ENCODE results near the gene KRTAP16-1.

The KRTAP16-1 gene

DNA sequence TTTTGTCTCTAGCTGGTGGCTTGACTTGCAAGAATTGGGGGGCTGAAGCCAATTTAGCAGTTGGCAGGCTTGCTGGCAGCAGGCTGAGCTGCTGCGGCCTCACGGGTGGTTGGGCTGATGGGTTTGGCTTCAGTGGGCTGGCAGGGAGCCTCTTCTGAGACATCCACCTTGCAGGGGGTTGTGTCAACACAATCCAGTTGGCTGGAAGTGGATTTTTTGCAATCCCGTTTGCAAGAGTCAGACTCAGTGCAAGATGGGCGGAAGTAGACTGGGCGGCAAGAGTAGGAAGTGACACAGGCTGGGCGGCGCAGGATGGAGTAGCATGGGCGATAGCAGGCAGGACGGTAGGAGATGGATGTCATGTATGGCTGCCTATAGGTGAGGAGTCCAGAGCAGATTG, 1.5 kb downstream of the KRTAP16-1 start:
- no peak overlapping the region for H3K4me3 ChIP-seq (ENCODE audit: low read depth, low read length)
- no peak for DNase-seq (ENCODE audit: low read depth)
- TF ChIP-seq POLR2A (IDR thresholded peaks at IDR 0.05; ENCODE audit: extremely low read depth, insufficient read length), result no peak
- no peak for TF ChIP-seq CTCF (IDR thresholded peaks at IDR 0.05; ENCODE audit: low read depth, low read length)
- TF ChIP-seq MYC (IDR thresholded peaks at IDR 0.05; ENCODE audit: low read depth, low read length), result no peak
- no peak for TF ChIP-seq MAX (IDR thresholded peaks at IDR 0.05; ENCODE audit: low read depth, low read length)

DNA sequence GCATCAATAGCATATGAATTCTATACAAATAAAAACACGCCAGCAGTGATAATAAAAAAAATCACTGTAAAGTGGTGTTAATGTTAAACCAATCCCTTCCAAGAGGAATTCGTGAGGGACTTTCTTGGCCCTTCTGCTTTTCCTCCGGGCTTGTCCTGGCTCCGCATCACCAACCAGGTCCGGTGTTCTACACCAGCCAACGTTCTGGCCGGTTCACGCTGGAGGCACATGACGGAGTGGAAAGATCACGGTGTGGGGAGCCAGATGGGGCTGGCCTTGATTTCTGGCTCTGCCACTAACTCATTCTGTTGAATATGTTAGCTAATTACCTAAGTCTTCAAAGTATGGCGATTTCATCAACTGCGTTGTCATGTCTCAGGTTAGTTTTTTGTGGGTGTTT, 5.0 kb downstream of the KRTAP16-1 start:
- TF ChIP-seq POLR2A (IDR thresholded peaks at IDR 0.05; ENCODE audit: extremely low read depth, insufficient read length) (no peak), MYC (IDR thresholded peaks at IDR 0.05; ENCODE audit: low read depth, low read length) (no peak)

DNA sequence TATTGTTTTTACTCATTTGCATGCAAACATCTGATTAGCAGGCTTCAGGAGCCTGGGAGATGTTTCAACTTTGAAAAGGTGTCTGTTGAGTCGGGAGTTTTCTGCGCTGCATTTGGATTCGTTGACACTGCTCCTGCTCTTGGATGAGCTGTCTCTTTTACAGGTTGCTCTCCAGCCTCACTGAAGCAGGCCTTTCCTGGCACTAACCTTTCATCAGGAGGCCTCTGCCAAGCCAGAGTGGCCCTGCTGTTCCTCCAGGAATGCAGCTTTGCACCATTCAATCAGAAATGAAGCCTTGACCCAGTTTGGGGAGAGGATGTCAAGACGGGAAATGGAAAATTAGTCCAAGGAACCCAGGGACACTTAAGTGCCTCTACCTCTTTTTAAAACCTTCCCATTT, 6.1 kb downstream of the KRTAP16-1 start:
- TF ChIP-seq MAX (IDR thresholded peaks at IDR 0.05; ENCODE audit: low read depth, low read length) (no peak), CTCF (IDR thresholded peaks at IDR 0.05; ENCODE audit: low read depth, low read length) (no peak), POLR2A (IDR thresholded peaks at IDR 0.05; ENCODE audit: extremely low read depth, insufficient read length) (no peak), MYC (IDR thresholded peaks at IDR 0.05; ENCODE audit: low read depth, low read length) (no peak)
- no peak overlapping the region for H3K4me3 ChIP-seq (ENCODE audit: low read depth, low read length)
- no peak for DNase-seq (ENCODE audit: low read depth)

More for the DNA sequence above, 5.0 kb downstream of the KRTAP16-1 start:
- no peak for DNase-seq (ENCODE audit: low read depth)
- H3K4me3 ChIP-seq (ENCODE audit: low read depth, low read length), result no peak overlapping the region

- TF ChIP-seq POLR2A (IDR thresholded peaks at IDR 0.05; ENCODE audit: extremely low read depth, insufficient read length) (no peak), CTCF (IDR thresholded peaks at IDR 0.05; ENCODE audit: low read depth, low read length) (no peak), MAX (IDR thresholded peaks at IDR 0.05; ENCODE audit: low read depth, low read length) (no peak), MYC (IDR thresholded peaks at IDR 0.05; ENCODE audit: low read depth, low read length) (no peak)
- DNase-seq (ENCODE audit: low read depth), result no peak
- H3K4me3 ChIP-seq (ENCODE audit: low read depth, low read length), result no peak within 1 kb of the TSS
These were observed 6.9 kb downstream of the KRTAP16-1 start, which contains the start of gene KRTAP29-1 for GRCh38 chr17:41301916-41302901. Gene KRTAP29-1, minus strand, starts transcription at chr17:41302851. Its CDS starts 0 bp downstream, at chr17:41302851.

- no peak for DNase-seq (ENCODE audit: low read depth)
- H3K4me3 ChIP-seq (ENCODE audit: low read depth, low read length), result no peak overlapping the region
- TF ChIP-seq CTCF (IDR thresholded peaks at IDR 0.05; ENCODE audit: low read depth, low read length), result no peak
These were observed 7.8 kb downstream of the KRTAP16-1 start for GRCh38 chr17:41301204-41301790.

GRCh38 chr17:41298458-41299135, 10.5 kb downstream of the KRTAP16-1 start:
- no peak for DNase-seq (ENCODE audit: low read depth)
- no peak overlapping the region for H3K4me3 ChIP-seq (ENCODE audit: low read depth, low read length)
- TF ChIP-seq POLR2A (IDR thresholded peaks at IDR 0.05; ENCODE audit: extremely low read depth, insufficient read length), result no peak
- TF ChIP-seq MYC (IDR thresholded peaks at IDR 0.05; ENCODE audit: low read depth, low read length), result no peak
- TF ChIP-seq CTCF (IDR thresholded peaks at IDR 0.05; ENCODE audit: low read depth, low read length), result no peak
- TF ChIP-seq MAX (IDR thresholded peaks at IDR 0.05; ENCODE audit: low read depth, low read length), result no peak

Measured in NB4 (cell line).